Osteocyte (in vitro differentiated cells): ENCODE data around the gene MPRIP. TPM values are rescaled to one million over a fixed set of nuclear protein-coding genes. Genes with fewer than 3 reads are reported as not detected.
"Not testable (repeated sequence)": the region's sequence is repeated elsewhere in the genome, so short reads cannot be mapped to it uniquely, and the experiment has no call there.

Experiments used
- DNase-seq: peaks from one replicate; pipeline ENCODE4 v3.0.0; 2021; ENCODE audit warnings: mixed read lengths; ENCODE audit not compliant: unreplicated experiment; ENCODE audit errors: extremely low spot score
- H3K27ac Mint-ChIP-seq: one replicate; pipeline ENCODE4 v1.8.0; 2021; ENCODE audit warnings: mild to moderate bottlenecking, mixed read lengths; ENCODE audit not compliant: unreplicated experiment
- H3K27me3 Mint-ChIP-seq: one replicate; pipeline ENCODE4 v1.8.0; 2021; ENCODE audit warnings: mixed read lengths; ENCODE audit not compliant: unreplicated experiment
- H3K36me3 Mint-ChIP-seq: one replicate; pipeline ENCODE4 v1.8.0; 2021; ENCODE audit warnings: mixed read lengths; ENCODE audit not compliant: unreplicated experiment
- H3K4me1 Mint-ChIP-seq: one replicate; pipeline ENCODE4 v1.8.0; 2021; ENCODE audit warnings: mixed read lengths; ENCODE audit not compliant: unreplicated experiment
- H3K4me3 Mint-ChIP-seq: one replicate; pipeline ENCODE4 v1.8.0; 2021; ENCODE audit warnings: mild to moderate bottlenecking, moderate library complexity, mixed read lengths; ENCODE audit not compliant: unreplicated experiment
- H3K9me3 Mint-ChIP-seq: one replicate; pipeline ENCODE4 v1.8.0; 2021; ENCODE audit warnings: mixed read lengths; ENCODE audit not compliant: unreplicated experiment
- CTCF ChIP-seq: fragments of 200-600 bp; sonication (generic); IDR thresholded peaks from 2 replicates; pipeline ENCODE4 v1.5.0; 2021; ENCODE audit warnings: antibody characterized with exemption, mild to moderate bottlenecking, moderate library complexity
- total RNA-seq: library from RNA; stranded (reverse); gene quantifications from 2 replicates; pipeline ENCODE4 v1.2.1, GENCODE V29; 2021

Gene MPRIP
- total RNA-seq, 1 donor from 2014 or later = 206 TPM

GRCh38 chr17:17189559-17189958, 147.3 kb downstream of the MPRIP start:
- TF ChIP-seq CTCF = no peak
- DNase-seq = no peak
- H3K4me3 Mint-ChIP-seq = no peak overlapping the region
- no peaks in the 10 kb centered on the region for H3K27me3 Mint-ChIP-seq
- H3K4me1 Mint-ChIP-seq = peaks cover 38% of the 10 kb centered on the region
- no peak overlapping the region for H3K27ac Mint-ChIP-seq
- H3K36me3 Mint-ChIP-seq = peaks cover 16% of the 10 kb centered on the region
- H3K9me3 Mint-ChIP-seq = no peaks in the 10 kb centered on the region

GRCh38 chr17:17190188-17190587, 147.9 kb downstream of the MPRIP start:
- no peak overlapping the region for H3K4me3 Mint-ChIP-seq
- no peak for TF ChIP-seq CTCF
- H3K9me3 Mint-ChIP-seq = no peaks in the 10 kb centered on the region
- H3K36me3 Mint-ChIP-seq = peaks cover 13% of the 10 kb centered on the region
- H3K4me1 Mint-ChIP-seq = peaks cover 38% of the 10 kb centered on the region
- no peak for DNase-seq
- H3K27me3 Mint-ChIP-seq = no peaks in the 10 kb centered on the region
- H3K27ac Mint-ChIP-seq = no peak overlapping the region

GRCh38 chr17:17191346-17191792, 149.1 kb downstream of the MPRIP start:
- H3K9me3 Mint-ChIP-seq = no peaks in the 10 kb centered on the region
- TF ChIP-seq CTCF = no peak
- DNase-seq = no peak
- H3K27ac Mint-ChIP-seq = peak overlapping the region; percentile 67
- no peaks in the 10 kb centered on the region for H3K27me3 Mint-ChIP-seq
- no peak overlapping the region for H3K4me3 Mint-ChIP-seq
- H3K4me1 Mint-ChIP-seq = peaks cover 37% of the 10 kb centered on the region
- peaks cover 8% of the 10 kb centered on the region for H3K36me3 Mint-ChIP-seq

GRCh38 chr17:17191961-17192381, 149.7 kb downstream of the MPRIP start:
- H3K9me3 Mint-ChIP-seq = no peaks in the 10 kb centered on the region
- no peak for TF ChIP-seq CTCF
- peaks cover 8% of the 10 kb centered on the region for H3K36me3 Mint-ChIP-seq
- peak overlapping the region; percentile 67 for H3K27ac Mint-ChIP-seq
- no peak for DNase-seq
- H3K27me3 Mint-ChIP-seq = no peaks in the 10 kb centered on the region
- H3K4me3 Mint-ChIP-seq = no peak overlapping the region
- peaks cover 31% of the 10 kb centered on the region for H3K4me1 Mint-ChIP-seq

GRCh38 chr17:17195466-17195865, 153.2 kb downstream of the MPRIP start:
- not testable (repeated sequence) for H3K36me3 Mint-ChIP-seq, H3K27me3 Mint-ChIP-seq, H3K27ac Mint-ChIP-seq, DNase-seq, H3K9me3 Mint-ChIP-seq, H3K4me3 Mint-ChIP-seq
- peaks cover 32% of the 10 kb centered on the region for H3K4me1 Mint-ChIP-seq

- no peaks in the 10 kb centered on the region for H3K9me3 Mint-ChIP-seq
These were observed 154.5 kb downstream of the MPRIP start for GRCh38 chr17:17196776-17197175.

More at GRCh38 chr17:17196776-17197175, 154.5 kb downstream of the MPRIP start:
- Mint-ChIP-seq H3K4me3 (no peak overlapping the region), H3K36me3 (no peaks in the 10 kb centered on the region), H3K27me3 (no peaks in the 10 kb centered on the region), H3K27ac (no peak overlapping the region), H3K4me1 (peaks cover 31% of the 10 kb centered on the region)
- no peak for DNase-seq
- no peak for TF ChIP-seq CTCF
